Tibial artery (tissue), 4 donors: ENCODE data around the gene NTRK2.

Source experiments
- DNase-seq, 2 donors: peaks; one replicate each; pipeline ENCODE4 v3.0.0-alpha.2; 2019
- H3K27ac ChIP-seq, 2 donors: fragments of 200-600 bp; sonication (generic) in 1 of 2; 1 replicate in 1 of 2; 2 replicates in 1 of 2; pipeline ENCODE4 v1.5.1; 2018 to 2019; ENCODE audit warnings: mild to moderate bottlenecking in 1 of 2
- H3K27me3 ChIP-seq, 2 donors: fragments of 200-600 bp; sonication (generic) in 1 of 2; one replicate each; pipeline versions ENCODE4 v1.5.1 to v1.6.0; 2016 to 2019
- H3K36me3 ChIP-seq, 3 donors: fragments of 200-600 bp; sonication (generic) in 2 of 3; one replicate each; pipeline ENCODE4 v1.5.1; 2016 to 2019; ENCODE audit warnings: mild to moderate bottlenecking in 2 of 3
- H3K4me1 ChIP-seq, 4 donors: fragments of 200-600 bp; sonication (generic) in 2 of 4; 1 replicate in 3 of 4; 2 replicates in 1 of 4; pipeline ENCODE4 v1.5.1; 2016 to 2019
- H3K4me3 ChIP-seq, 2 donors: fragments of 200-600 bp; sonication (generic) in 1 of 2; 1 replicate in 1 of 2; 2 replicates in 1 of 2; pipeline ENCODE4 v1.5.1; 2018 to 2019; ENCODE audit warnings: mild to moderate bottlenecking in 2 of 2
- H3K9me3 ChIP-seq, 3 donors: fragments of 200-600 bp; sonication (generic) in 1 of 3; one replicate each; pipeline ENCODE4 v1.5.1; 2016 to 2019
- intact Hi-C: fragments of 100-400 bp; cut with DNase I; formaldehyde crosslinking; loops from one replicate; pipeline ENCODE4 v1.15.0; 2023; ENCODE audit warnings: low total_unique reads
- TF ChIP-seq, protein P1 (sequence below), 2 experiments: fragments of 200-600 bp in 1 of 2; fragments of 450-650 bp in 1 of 2; IDR thresholded peaks; one replicate each; pipeline ENCODE4 v1.5.1; 2017 to 2019; ENCODE audit warnings: antibody characterized with exemption in 2 of 2, mild to moderate bottlenecking in 1 of 2, moderate library complexity in 1 of 2

NTRK2 gene

DNA sequence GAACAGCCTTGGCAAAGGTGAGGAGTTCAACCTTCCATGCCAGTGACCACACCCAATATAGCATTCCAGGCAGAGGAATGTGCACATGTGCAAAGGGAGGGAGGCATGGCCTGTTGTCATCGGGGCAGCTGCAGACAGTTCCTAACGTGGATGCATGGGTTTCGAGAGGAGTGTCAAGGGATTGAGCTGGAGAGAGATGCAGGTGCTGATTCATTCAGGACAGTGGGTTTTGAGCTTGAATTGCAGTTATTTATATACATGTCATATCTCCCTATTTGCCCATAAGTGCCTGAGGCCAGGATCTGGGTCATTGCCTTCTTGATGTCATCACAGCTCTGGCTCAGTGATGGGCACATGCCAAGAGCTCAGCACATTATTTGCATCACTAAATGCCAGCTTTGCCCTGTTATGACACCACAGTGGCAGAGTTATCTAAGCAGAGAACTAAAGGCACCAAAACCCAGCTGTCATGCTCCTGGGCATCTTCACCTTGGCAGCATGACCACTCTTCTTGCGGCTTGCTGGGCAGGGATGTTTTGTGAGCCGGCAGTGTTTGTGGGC, 278.0 kb downstream of the NTRK2 start:
- H3K9me3 ChIP-seq: no peaks in the 10 kb centered on the region
- DNase-seq: no peak
- no peak overlapping the region for H3K27ac ChIP-seq
- peaks cover 0 to 20% (median 7%) of the 10 kb centered on the region in 4 donors for H3K4me1 ChIP-seq
- H3K27me3 ChIP-seq: no peaks in the 10 kb centered on the region
- intact Hi-C loops: no loop called here
- TF ChIP-seq, protein P1, sequence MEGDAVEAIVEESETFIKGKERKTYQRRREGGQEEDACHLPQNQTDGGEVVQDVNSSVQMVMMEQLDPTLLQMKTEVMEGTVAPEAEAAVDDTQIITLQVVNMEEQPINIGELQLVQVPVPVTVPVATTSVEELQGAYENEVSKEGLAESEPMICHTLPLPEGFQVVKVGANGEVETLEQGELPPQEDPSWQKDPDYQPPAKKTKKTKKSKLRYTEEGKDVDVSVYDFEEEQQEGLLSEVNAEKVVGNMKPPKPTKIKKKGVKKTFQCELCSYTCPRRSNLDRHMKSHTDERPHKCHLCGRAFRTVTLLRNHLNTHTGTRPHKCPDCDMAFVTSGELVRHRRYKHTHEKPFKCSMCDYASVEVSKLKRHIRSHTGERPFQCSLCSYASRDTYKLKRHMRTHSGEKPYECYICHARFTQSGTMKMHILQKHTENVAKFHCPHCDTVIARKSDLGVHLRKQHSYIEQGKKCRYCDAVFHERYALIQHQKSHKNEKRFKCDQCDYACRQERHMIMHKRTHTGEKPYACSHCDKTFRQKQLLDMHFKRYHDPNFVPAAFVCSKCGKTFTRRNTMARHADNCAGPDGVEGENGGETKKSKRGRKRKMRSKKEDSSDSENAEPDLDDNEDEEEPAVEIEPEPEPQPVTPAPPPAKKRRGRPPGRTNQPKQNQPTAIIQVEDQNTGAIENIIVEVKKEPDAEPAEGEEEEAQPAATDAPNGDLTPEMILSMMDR (IDR thresholded peaks at IDR 0.05): no peak
- no peaks in the 10 kb centered on the region for H3K36me3 ChIP-seq
- no peak overlapping the region for H3K4me3 ChIP-seq

DNA sequence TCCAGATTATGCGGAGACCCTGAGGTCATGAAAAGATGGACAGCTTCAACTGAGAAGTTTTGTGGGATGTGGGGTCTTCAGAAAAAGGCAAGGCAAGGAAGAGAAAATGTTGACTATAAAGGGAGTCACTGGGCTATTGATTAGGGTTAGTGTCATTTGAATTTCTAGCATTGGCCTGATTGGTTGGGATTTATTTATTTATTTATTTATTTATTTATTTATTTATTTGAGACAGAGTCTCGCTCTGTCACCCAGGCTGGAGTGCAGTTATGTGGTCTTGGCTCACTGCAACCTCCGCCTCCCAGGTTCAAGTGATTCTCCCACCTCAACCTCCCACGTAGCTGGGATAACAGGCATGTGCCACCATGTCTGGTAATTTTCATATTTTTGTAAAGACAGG, 279.7 kb downstream of the NTRK2 start:
- H3K27ac ChIP-seq: no peak overlapping the region
- H3K36me3 ChIP-seq: no peaks in the 10 kb centered on the region
- TF ChIP-seq, protein P1 (IDR thresholded peaks at IDR 0.05): no peak
- no peaks in the 10 kb centered on the region for H3K27me3 ChIP-seq
- intact Hi-C loops: no loop called here
- DNase-seq: no peak
- H3K9me3 ChIP-seq: no peaks in the 10 kb centered on the region
- peaks cover 0 to 33% (median 14%) of the 10 kb centered on the region in 4 donors for H3K4me1 ChIP-seq
- no peak overlapping the region for H3K4me3 ChIP-seq

DNA sequence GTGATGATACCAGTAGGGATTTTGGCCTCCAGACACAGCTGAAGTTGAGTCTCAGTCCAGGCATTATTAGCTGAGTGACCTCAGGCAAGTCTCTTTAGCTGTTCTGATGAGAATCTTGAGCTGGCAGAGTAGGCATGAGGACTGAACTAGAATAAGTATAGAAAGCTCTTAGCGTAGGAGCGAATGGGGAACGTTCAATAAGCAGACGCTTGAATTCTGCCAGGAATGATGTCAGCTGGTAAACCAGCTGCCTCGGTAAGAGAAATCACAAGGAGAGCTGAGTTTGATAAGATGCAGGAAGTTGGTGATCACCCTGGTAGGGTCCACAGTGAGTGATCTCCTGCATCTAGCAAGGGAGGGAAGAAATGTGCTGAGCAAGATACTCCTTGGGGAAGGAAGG, 280.4 kb downstream of the NTRK2 start:
- Histone ChIP-seq H3K36me3 (no peaks in the 10 kb centered on the region), H3K4me3 (no peak overlapping the region), H3K27ac (no peak overlapping the region), H3K27me3 (no peaks in the 10 kb centered on the region), H3K9me3 (no peaks in the 10 kb centered on the region), H3K4me1 (peaks cover 0 to 36% (median 14%) of the 10 kb centered on the region in 4 donors)
- TF ChIP-seq, protein P1 (IDR thresholded peaks at IDR 0.05): no peak
- intact Hi-C loops: loop anchor here (5.0 to 10.0 kb wide), 3 partner anchors 283 to 555 kb away; partner anchors contain the start of gene NTRK2
- DNase-seq: no peak

DNA sequence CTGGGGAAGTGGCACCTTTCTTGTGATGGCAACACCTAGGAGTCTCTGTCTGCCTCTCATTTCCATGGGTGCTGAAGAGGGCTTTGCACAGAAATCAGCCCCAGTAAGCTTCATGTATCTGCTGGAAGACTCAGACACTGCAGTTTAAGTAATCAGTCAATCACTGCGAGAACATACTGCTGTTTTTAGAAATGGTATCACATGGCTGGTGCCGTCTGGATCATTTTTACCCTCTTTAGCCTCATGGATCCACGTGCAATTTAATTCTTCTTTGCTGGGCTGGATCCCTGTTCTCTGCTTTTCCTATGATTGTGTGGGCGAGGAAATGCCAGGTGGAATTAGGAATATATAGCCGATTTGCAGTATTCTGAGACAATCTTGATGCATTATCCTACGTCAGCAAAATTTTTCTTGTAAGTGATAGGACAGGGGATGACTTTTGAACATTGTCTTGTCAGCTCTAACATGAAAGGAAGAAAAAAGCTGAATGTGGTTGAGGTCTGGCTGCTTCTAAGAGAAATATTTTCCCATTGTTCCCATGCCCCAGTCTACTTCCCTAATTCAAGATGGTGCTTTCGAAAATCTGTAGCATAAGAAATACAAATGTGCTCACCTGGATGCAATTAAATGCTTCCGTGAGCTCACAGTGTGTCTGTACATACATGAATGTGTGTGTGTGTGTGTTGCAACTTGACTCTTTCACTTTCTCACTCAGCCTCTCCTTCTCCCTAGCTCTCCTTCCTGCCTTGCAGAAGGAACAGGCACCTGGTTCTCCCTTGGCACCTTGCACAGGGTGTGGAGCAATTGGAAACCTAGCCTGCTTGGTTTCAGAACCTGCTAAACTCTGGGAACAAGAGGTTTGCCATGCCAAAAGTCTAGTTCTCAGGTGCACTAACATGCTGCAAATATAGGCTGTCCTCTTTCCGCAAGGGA, 281.6 kb downstream of the NTRK2 start:
- Histone ChIP-seq H3K4me1 (peaks cover 0 to 36% (median 14%) of the 10 kb centered on the region in 4 donors), H3K27ac (no peak overlapping the region), H3K4me3 (no peak overlapping the region), H3K36me3 (no peaks in the 10 kb centered on the region), H3K9me3 (no peaks in the 10 kb centered on the region), H3K27me3 (no peaks in the 10 kb centered on the region)
- TF ChIP-seq, protein P1 (IDR thresholded peaks at IDR 0.05): no peak
- intact Hi-C loops: loop anchor here (5.0 to 10.0 kb wide), 3 partner anchors 284 to 556 kb away; partner anchors contain the start of gene NTRK2
- no peak for DNase-seq

DNA sequence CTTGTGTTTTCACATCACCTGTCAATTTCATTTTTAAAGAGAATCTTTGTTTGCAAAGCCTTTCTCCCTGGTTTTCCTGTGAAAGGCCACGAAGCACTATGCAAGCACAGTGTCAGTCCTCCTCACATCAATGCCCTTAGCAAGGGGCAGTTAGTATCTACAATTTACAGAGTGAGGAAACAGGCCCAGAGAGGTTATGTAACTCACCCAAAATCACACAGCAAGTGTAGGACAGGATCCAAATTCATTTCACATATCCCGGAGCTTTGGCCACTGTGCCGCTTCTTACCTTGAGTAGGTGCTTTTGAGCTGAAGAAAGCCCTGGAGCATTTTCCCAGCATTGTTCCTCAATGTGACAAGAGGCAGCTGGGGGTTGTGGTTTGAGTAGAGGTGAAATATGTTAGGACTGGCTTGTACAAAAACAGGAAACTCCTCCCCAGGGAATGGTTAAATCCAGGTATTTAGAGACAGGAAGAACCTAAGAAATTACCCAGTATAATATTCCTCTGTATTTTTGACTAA, 283.8 kb downstream of the NTRK2 start:
- no peak for DNase-seq
- H3K9me3 ChIP-seq: no peaks in the 10 kb centered on the region
- no peaks in the 10 kb centered on the region for H3K27me3 ChIP-seq
- TF ChIP-seq, protein P1 (IDR thresholded peaks at IDR 0.05): no peak
- no peak overlapping the region for H3K4me3 ChIP-seq
- intact Hi-C loops: loop anchor here (5.0 to 10.0 kb wide), 3 partner anchors 286 to 559 kb away; partner anchors contain the start of gene NTRK2
- no peak overlapping the region for H3K27ac ChIP-seq
- H3K4me1 ChIP-seq: peaks cover 0 to 23% (median 9%) of the 10 kb centered on the region in 4 donors
- H3K36me3 ChIP-seq: no peaks in the 10 kb centered on the region
